Measurements from ENCODE around the gene RTN3.
"Not testable (repeated sequence)": the region's sequence is repeated elsewhere in the genome, so short reads cannot be mapped to it uniquely, and the experiment has no call there.

Gene RTN3

DNA sequence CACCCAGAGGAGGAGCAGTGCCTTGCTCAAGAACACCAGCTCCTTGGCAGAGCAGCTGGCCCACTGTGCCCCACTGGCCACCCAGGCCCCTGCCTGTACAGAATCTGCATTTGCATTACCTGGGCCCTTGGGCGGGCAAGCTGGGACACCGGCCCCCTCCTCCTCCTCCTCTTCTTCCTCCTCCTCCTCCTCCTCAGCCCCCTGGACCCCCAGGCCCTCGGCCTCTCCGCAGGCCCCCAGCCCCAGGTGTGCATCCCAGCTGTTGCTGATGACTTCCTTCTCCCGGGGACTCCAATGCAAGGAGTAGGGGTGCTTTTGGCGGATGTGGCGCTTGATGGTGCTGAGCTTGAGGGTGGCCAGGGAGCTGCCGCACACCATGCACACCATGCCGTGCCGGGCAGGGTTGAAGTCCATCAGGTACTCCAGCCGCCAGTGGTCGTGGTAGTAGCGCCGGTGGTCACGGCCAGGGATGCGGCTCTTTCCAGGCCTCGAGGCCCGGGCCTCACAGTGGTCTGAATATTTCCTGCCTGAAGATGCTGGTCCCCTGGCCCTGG, 84.5 kb downstream of the RTN3 start:
- no peak overlapping the region for H3K4me3 ChIP-seq (ENCODE audit: low read length)
- DNase-seq (ENCODE audit: low read depth, low spot score), result no peak

DNA sequence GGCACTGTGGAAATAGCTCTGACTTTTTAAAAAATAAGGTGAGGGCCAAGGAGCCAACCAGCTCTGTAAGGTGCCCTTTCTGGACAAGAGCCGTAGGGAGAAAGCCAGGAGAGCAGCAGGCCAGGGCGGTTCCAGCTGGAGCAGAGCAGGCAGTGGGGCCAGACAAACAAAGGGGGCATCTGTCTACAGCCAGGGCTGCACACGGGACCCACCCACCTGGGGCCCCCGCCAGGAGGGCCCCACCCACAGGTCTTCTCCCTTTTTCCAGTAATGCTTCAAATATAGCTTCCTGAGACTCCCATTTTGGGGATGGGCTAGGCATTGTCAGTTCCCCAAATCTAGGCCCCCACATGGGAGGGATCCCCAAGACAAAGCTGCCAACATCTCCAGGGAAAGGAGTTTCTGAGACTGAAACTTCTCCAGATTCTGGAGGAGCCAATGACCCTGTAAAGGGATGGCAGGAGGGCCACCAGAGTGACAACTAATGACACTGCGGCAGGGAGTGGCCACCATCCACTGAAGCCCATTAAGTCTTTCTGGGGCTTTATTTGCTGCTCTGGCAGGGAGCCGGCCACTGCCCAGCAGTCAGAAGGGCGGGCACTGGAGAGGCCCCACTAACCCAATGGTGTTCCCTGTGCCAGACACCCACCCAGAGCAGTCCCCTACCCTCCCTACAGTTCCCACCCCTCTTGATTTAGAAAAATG, 85.4 kb downstream of the RTN3 start:
- DNase-seq (ENCODE audit: low read depth, low spot score), result no peak
- H3K4me3 ChIP-seq (ENCODE audit: low read length), result no peak overlapping the region

DNA sequence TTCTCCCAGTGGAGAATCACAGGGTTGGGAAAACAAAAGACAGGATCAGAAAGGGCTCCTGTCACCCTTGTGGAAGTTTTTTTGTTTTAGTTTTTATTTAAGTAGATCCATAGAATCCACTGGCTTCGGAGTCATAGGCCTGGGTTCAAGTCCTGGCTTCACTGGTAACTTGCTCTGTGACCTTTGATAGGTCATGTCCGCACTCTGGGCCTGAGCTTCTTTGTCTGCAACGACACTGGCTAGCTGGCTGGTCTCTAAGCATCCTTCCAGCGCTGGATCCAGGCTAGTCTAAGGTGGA, 85.9 kb downstream of the RTN3 start:
- peak overlapping the region; percentile 74 for H3K4me3 ChIP-seq (ENCODE audit: low read length)
- no peak for DNase-seq (ENCODE audit: low read depth, low spot score)

DNA sequence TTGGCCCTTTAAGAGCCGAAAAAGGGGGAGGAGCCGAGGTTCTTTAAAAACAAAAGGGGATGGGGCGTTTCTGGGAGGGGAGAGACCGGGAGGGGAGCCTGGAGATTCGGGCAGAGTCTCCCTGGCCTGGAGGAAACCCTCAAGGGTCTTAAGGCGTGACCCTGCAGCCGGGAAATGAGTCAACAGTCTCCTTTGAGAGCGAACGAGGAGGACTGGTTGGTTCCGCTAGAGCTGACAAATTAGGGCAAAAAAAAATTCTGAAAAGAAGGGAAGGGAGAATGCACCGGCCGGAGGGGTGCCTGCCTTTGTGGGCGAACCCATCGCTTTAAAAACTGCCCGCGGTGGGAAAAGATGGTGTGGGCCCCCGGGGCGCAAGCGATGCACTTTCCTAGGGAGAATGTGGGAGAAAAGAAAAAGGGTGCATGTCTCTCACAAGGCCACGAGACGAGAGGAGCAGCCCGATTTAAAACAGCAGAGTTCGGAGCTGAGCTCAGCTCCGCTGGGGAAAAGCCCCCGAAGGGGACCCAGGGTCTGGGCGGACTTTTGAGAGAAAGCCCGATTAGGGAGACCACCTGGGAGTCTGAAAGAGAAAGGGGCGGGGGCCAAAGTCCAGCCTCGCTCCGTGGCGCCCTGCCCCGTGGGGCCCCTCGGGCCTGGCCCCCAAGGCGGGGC, 86.4 kb downstream of the RTN3 start:
- H3K4me3 ChIP-seq (ENCODE audit: low read length), result peak overlapping the region; percentile 74
- DNase-seq (ENCODE audit: low read depth, low spot score), result peak; percentile 47

DNA sequence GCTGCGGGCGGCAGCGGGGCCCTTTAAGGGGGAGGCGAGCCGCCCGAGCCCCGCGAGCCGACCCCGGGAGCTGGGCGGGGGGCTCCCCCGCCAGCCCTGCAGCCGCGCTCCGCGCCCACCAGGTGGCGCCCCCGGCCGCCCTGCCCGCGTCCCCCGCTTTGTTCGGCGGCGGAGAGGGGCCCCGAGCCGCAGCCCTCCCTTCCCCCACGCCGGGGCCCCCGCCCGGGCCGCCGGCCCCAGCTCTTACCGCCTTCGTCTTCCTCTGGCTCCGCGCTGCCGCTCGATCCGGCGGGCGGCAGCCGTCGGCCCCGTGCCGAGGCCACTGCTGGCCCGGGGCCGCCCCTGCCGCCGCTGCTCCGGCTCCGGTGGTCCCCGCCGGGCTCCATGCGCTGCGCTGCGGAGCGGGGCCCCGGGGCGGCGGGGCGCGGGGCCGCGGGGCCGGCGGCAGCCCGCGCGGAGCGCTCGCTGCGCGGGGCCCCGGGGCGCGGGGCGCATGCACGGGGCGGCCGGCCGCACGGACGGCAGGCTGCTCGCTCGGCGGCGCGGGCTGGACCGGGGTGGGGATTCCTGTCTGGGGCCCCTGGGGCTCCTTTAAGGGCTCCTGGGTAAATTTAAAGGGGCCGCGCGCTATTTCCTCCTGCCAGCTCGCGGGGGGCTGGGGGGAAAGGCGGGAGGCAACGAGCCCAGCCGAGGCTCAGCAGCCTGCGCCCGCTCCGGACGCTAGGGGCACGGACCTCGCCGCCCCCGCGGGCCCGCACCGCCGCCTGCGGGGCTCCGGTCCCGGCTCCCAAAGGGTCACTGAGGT, 87.1 kb downstream of the RTN3 start, which contains the start of gene ZFTA:
ZFTA (minus strand) TSS at position 539 of the 805 bp plus-strand sequence; CDS start at position 386, 153 bp downstream.
- peak within 1 kb of the TSS; percentile 74 for H3K4me3 ChIP-seq (ENCODE audit: low read length)
- DNase-seq (ENCODE audit: low read depth, low spot score), result peak; percentile 37

DNA sequence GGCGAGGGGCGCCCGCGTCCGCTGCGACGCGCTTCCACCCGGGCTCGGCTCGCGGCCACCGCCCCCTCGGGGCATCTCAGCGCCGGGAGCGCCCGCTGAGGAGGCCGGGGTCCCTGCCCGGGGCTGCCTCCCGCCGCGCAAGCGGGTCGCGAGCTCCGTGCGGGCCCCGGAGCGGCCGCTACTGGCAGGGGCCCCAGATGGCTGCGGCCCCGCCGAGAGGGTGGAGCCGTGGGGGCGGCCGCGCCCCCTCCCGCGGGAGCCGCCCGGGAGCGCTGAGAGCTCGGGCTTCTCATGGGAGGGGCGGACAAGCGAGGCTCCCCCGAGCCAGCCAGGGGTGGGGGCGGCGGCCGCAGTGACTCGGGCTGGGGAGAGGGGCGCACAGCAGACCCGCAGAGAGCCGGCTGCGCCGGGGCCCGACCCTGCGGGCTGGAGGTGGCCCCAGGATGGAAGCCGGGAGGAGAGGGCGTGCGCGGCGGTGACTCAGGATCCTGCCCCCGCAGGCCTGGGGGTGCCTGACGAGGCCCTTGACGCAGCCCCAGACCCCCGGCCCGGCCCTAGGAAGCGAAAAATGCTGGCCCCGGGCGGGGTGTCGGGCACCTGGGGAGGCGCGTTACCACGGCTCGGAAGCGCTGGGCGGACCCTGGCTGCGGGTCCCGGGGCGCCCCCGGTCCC, 87.9 kb downstream of the RTN3 start:
- H3K4me3 ChIP-seq (ENCODE audit: low read length), result peak overlapping the region; percentile 74
- no peak for DNase-seq (ENCODE audit: low read depth, low spot score)

DNA sequence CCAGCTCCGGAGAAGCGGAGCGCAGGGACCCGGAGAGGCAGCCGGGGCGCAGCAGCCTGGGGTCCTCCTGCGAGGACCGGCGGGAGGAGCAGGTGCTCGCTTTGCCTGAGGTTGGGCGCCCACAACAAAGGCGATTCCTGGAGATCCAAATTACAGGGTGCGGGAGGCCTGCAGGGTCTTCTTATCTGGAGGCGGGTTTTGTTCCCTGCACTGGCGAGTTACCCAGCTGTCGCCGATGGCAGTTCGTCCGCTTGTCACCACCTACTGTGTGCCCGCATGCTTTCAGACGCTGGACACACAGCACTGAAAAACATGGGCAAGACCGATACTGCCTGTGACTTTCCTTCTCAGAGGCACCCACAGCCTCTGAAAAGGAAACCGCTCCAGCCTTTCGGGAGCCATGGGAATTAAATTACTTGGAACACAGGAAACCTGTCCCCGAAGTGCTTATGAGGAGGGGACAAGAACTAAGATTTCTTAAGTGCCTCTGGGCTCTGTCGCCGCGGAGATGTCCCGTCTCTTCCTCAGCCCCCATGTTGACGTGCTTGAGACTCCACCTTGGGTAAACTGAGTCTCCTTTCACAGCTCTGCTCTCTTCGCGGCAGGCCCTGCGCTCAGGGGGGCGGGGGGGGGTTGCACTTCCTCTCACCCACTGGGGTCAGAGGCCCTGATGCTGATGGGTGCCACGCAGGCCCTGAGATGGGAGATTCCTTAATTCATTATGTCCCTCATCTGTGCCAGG, 88.6 kb downstream of the RTN3 start:
- H3K4me3 ChIP-seq (ENCODE audit: low read length), result peak overlapping the region; percentile 74

DNA sequence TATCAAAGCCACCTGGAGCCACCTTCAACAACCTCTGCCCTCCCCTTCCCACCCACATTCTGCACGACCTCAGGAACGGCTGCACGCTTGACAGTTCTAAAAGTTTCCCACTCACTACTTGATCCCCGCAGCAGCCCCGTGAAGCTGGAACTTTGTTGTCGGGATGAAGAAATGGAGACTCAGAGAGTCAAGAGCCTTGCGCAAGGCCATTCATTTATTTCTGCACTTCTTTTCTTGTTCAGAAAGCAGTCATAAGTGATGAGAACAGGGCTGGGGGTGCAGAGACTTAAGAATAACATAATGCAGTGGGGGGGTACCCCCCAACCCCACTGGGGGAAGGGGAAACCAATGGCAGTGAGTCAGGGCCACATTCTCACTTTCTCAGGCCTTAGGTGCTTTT, 89.5 kb downstream of the RTN3 start:
- H3K4me3 ChIP-seq (ENCODE audit: low read length), result no peak overlapping the region
- DNase-seq (ENCODE audit: low read depth, low spot score), result no peak

More for the DNA sequence above, 88.6 kb downstream of the RTN3 start:
- no peak for DNase-seq (ENCODE audit: low read depth, low spot score)

DNA sequence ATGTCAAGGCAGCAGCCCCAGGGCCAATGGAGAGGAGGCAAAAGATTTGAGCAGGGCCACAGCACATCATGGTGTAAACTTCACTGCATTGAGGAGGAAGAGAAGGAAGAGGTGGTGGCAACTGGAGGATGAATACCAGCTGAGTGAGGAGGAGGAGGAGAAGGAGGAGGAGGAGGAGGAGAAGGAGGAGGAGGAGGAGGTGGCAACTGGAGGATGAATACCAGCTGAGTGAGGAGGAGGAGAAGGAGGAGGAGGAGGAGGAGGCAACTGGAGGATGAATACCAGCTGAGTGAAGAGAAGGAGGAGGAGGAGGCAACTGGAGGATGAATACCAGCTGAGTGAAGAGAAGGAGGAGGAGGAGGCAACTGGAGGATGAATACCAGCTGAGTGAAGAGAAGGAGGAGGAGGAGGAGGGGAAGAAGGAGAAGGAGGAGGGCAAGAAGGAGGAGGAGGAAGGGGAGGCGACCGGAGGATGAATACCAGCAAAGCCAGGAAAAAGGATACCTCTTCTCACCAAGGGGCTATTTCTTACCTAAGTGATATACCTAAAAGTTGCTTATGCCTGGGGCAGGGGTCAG, 90.5 kb downstream of the RTN3 start:
- DNase-seq (ENCODE audit: low read depth, low spot score); H3K4me3 ChIP-seq (ENCODE audit: low read length): not testable (repeated sequence)

DNA sequence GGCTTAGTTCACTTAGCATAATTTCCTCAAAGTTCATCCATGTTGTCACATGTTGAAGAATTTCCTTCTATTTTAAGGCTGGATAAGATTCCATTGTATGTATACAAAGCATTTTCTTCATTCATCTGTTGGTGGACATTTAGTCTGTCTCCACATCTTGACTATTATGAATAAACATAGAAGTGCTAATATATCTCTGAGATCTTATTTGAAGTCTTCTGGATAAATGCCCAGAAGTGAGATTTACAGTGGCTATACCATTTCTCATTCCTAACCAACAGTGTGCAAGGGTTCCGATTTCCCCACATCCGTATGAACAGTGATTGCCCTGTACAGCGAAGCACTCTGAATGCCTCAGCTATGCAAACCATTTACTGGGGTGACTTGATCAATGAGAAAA, 93.9 kb downstream of the RTN3 start:
- no peak for DNase-seq (ENCODE audit: low read depth, low spot score)

DNA sequence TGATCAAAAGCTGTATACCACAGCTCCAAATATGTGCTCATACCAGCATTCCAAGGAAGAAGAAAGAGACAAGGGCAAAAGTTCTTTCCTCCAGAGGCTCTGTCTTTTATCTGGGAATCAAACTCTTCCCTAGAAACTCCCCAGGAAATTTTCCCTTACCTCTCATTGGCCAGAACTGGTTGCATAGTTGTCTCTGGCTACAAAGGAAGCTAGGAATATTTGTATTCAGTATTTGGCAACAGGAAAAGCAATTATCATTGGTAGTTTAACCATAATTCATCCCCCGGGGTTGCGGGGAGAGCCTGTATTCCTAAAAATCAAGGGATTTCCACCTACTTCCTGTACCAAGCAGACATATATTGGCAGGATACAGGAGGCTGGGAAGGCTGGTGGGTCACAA, 97.7 kb downstream of the RTN3 start:
- DNase-seq (ENCODE audit: low read depth, low spot score), result no peak
- no peak overlapping the region for H3K4me3 ChIP-seq (ENCODE audit: low read length)

More for the DNA sequence above, 93.9 kb downstream of the RTN3 start:
- no peak overlapping the region for H3K4me3 ChIP-seq (ENCODE audit: low read length)

DNA sequence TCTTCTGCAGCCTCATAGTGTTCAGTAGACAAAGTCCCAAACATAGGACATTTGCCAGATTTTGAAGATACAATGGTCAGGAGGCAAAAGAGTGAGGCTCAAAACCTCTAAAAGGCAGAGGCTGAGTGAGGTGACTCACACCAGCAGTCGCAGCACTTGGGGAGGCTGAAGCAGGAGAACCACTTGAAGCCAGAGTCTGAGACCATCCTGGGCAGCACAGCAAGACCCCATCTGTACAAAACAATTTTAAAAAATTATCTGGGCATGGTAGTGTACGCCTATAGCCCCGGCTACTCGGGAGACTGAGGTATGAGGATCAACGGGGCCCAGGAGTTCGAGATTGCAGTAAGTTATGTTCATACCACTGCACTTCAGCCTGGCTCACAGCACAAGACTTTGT, 101.4 kb downstream of the RTN3 start:
- no peak for DNase-seq (ENCODE audit: low read depth, low spot score)
- no peak overlapping the region for H3K4me3 ChIP-seq (ENCODE audit: low read length)

DNA sequence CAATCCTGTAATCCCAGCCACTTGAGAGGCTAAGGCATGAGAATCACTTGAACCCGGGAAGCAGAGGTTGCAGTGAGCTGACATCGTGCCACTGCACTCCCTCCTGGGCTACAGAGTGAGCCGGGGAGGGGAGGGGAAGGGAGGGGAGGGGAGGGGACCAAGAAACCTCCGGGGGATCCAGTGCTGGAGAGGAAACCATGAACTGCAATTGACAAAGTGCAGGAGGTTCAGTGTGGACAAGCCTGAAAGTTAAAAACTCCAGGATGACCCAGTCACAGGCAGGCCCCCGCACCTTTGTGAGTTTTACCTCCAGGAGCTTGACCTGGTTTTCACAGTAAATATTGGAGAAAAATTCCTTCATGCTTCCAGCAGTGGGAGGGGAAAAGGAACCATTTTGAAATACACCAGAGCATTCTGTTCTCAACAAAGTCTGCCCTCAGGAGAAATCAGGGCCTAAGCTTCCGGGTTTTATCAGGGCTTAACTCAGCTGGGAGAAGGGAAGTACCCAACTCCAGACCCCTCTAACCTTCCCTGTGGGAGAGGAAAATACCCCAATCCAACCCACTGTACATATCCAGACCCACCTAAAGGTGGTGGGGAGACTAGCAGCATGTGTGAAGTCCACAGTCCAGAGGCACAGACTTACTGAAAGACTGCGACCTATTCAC, 102.8 kb downstream of the RTN3 start:
- no peak overlapping the region for H3K4me3 ChIP-seq (ENCODE audit: low read length)
- no peak for DNase-seq (ENCODE audit: low read depth, low spot score)

DNA sequence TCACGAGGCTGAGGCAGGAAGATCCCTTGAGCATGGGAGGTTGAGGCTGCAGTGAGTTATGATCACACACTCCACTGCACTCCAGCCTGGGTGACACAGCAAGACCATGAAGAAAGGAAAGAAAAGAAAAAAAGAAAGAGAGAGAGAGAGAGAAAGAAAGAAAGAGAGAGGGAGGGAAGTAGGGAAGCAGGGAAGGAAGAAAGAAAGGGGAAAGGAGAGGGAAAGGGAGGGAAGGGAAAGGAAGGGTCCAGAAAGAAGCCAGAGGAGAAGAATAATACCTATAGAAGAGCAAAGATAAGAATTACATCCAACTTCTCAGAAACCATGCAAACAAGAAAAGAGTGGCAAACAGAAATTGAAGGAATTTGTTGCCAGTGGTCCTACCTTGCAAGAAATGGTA, 104.5 kb downstream of the RTN3 start:
- no peak for DNase-seq (ENCODE audit: low read depth, low spot score)
- H3K4me3 ChIP-seq (ENCODE audit: low read length), result no peak overlapping the region

DNA sequence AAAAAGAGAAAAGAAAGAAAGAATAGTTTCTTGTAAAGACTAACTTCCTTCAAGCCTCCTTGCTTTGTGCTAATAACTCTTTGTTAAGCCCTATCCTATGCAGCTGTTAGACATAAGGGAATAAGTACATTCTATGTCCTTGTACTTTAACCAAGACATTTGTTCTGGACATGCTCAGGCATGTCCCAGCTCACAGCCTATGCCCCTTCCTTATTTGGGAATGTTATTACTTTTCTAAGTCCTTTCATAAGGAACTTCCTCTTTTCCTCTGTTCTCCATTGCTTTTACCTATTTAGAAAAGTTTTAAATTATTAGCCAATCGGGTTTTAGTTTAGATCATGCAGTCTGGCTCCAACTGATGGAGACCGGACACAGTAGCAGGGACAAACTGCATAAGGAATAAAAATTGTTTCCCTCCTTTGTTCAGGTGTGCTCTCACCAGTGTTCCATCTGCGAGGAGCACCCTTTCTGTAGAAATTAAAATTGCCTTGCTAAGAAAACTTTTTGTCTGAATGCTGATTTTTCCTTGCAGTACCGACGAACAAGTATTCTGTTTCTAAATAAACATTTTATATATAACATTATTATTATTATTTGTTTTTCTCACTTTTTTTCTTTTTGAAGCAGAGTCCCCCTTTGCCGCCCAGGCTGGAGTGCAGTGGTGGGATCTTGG, 110.3 kb downstream of the RTN3 start:
- H3K4me3 ChIP-seq (ENCODE audit: low read length), result no peak overlapping the region
- no peak for DNase-seq (ENCODE audit: low read depth, low spot score)

DNA sequence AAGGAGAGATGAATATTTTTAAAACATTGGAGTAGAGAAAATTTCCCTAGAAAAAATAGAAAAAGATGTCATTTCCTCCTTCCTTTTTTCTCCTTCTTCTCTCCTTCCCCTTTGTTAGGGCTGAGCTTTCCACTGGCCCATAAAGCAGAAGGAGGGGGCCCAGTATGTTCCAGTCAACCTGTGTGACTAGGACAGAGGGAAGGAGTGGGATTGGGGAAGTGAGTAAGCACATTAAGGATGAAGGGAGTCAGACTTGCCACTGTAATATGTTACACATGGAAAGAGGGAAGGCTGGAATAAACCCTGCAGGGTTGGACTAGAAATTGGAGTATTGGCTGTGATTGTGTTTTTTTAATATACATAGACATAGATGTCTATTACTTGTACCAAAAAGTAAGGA, 111.9 kb downstream of the RTN3 start:
- no peak for DNase-seq (ENCODE audit: low read depth, low spot score)

DNA sequence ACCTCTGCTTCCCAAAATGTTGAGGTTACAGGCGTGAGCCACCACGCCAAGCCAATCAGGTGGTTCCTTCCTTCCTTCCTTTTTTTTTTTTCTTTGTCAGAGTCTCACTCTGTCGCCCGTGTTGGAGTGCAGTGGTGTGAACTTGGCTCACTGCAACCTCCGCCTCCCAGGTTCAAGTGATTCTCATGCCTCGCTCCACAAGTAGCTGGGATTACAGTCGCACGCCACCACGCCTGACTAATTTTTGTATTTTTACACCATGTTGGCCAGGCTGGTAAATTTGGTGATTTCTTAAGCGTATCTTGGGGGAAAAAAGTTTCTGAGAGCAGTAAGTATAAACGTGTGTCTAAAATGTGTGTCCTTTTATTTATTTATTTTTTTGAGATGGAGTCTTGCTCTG, 113.8 kb downstream of the RTN3 start:
- no peak for DNase-seq (ENCODE audit: low read depth, low spot score)
- H3K4me3 ChIP-seq (ENCODE audit: low read length), result no peak overlapping the region

More for the DNA sequence above, 111.9 kb downstream of the RTN3 start:
- H3K4me3 ChIP-seq (ENCODE audit: low read length), result no peak overlapping the region

All from Jurkat, Clone E6-1 (cell line).